Pancreas (tissue), 10 donors: ENCODE results near the gene CLDN11. TPM values are rescaled to one million over a fixed set of nuclear protein-coding genes. Genes with fewer than 3 reads are reported as not detected.
A peak's percentile ranks its signal among the peaks of the same experiment; 100 is the strongest.

Experiments
- ATAC-seq, 4 donors: fragments of 200-7000 bp; cut with Tn5 transposase; one replicate each; pipeline versions ENCODE4 v1.8.0 to v1.9.1; 2020; ENCODE audit warnings: mild to moderate bottlenecking in 4 of 4, moderate library complexity in 4 of 4
- DNase-seq, 6 donors: peaks; one replicate each; pipeline ENCODE4 v3.0.0-alpha.2; 2020
- FAIRE-seq: peaks from 2 replicates; lab custom pipeline; 2012; peaks lifted over from hg19 to GRCh38; lab: Jason Lieb, UNC
- H3K27ac ChIP-seq, 4 donors: fragments of 200-600 bp; sonication (generic); 1 replicate in 3 of 4; 2 replicates in 1 of 4; pipeline versions ENCODE4 v1.5.0 to v1.8.0; 2020
- H3K27me3 ChIP-seq, 4 donors: fragments of 200-600 bp; one replicate each; pipeline ENCODE4 v1.8.0; 2021
- H3K36me3 ChIP-seq, 3 donors: fragments of 200-600 bp; sonication (generic) in 1 of 3; one replicate each; pipeline versions ENCODE4 v1.5.0 to v1.8.0; 2020 to 2021
- H3K4me1 ChIP-seq, 3 donors: fragments of 200-600 bp; one replicate each; pipeline ENCODE4 v1.8.0; 2021
- H3K4me3 ChIP-seq, 4 donors: fragments of 200-600 bp; sonication (generic) in 2 of 4; one replicate each; pipeline versions ENCODE4 v1.5.0 to v1.8.0; 2020 to 2021
- H3K9me3 ChIP-seq, 4 donors: fragments of 200-600 bp; one replicate each; pipeline ENCODE4 v1.8.0; 2021
- WGBS, 2 donors: extraction: QIAGEN DNeasy Blood & Tissue Kit; methylation state at CpG; one replicate each; pipeline ENCODE4 v1.1.7; 2013; 5-methylcytosine and 5-hydroxymethylcytosine counted together
- intact Hi-C, 3 donors: fragments of 100-400 bp; cut with DNase I; formaldehyde crosslinking; loops; one replicate each; pipeline versions ENCODE4 v1.11.1 to v1.14.2; 2022
- polyA plus RNA-seq, 2 donors: library from polyadenylated mRNA; stranded (reverse); fragments of 200-250 nt; gene quantifications; one replicate each; pipeline ENCODE4 v1.2.3, GENCODE V29; 2013
- total RNA-seq, 6 donors: library from RNA; stranded (reverse); fragmentation: NEBNext Ultra II Directional in 4 of 6; extraction: Animal tissue kit (Norgen Biotek cat#: 25700) in 4 of 6; gene quantifications; one replicate each; pipeline versions ENCODE4 v1.2.1 to v1.2.4, GENCODE V29; 2021 to 2023
- TF ChIP-seq, protein P1 (sequence below), 4 donors: fragments of 200-600 bp; sonication (generic) in 3 of 4; IDR thresholded peaks; one replicate each; pipeline versions ENCODE4 v1.5.0 to v1.8.0; 2021; ENCODE audit warnings: antibody characterized with exemption in 4 of 4
- donor health status: healthy with polysubstance abuse.
- donor health status: DM: no; HTN: no; CAD: no; lungs with moderate emphysema.
- donor health status: DM: no; HTN: no; CAD: no.
- donor health status: control.
- donor health status: control.
- donor health status: Bipolar disorder and iron deficiency.
- donor health status: DM: yes; HTN: yes; CAD: no.
- donor health status: DM: no; HTN: no; CAD: no.
- donor health status: DM: no; HTN: no; CAD: no.
- donor health status: DM: yes; HTN: yes; CAD: no.

CLDN11 gene
- 1 to 10 TPM in 3 of 6 donors, under 1 TPM in 3; 0.38 to 2.3 (median 1.3) TPM for total RNA-seq
- under 1 TPM; 0.61 to 0.87 TPM for polyA plus RNA-seq

DNA sequence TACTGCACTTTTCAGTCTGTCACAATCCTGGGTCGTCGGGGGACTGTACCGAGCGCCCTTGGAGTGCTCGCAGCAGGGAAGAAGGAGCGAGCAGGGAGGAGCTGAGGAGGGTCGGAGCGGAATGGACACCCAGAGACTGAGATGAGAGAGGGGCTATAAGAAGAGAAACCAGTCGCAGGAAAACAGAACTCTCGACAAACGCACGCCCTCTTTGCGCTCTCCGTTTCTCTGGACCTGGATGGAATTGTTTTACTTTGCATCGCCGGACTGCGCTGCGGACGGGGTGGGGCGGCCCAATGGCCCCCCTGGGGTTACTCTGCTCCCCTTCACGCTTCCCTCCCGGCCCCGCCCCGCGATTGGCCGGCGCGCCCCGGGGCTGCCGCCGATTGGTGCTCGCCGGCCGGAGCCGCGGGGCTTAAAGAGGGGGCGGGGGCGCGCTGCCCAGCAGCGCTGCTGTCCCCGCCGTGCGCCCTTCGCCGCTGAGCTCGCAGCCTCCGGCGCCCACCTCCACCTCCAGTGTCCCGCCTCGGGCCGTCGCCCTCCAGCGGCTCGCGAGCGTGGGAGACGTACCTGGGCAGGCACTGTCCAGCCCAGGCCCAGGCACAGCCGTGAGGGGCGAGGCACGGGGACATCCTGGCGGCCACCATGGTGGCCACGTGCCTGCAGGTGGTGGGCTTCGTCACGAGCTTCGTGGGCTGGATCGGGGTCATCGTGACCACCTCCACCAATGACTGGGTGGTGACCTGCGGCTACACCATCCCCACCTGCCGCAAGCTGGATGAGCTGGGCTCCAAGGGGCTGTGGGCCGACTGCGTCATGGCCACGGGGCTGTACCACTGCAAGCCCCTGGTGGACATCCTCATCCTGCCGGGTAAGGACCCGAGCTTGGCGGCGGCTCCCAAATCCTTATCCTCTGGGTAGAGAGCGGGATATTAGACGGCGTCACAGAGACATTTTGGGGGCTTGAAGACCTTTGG is at the start of gene CLDN11:
Gene CLDN11 (plus strand): TSS at position 447 of the 977 bp plus-strand sequence. CDS start 199 bp downstream, at position 646.
- Histone ChIP-seq H3K27ac (no peak within 1 kb of the TSS), H3K4me1 (peaks cover 0 to 8% (median 0%) of the 10 kb centered on the region in 3 donors), H3K4me3 (peak within 1 kb of the TSS; percentile 13 to 58 (median 22)), H3K9me3 (no peaks in the 10 kb centered on the region), H3K36me3 (no peaks in the 10 kb centered on the region), H3K27me3 (peaks cover 0 to 16% (median 2%) of the 10 kb centered on the region in 4 donors)
- intact Hi-C loops = loop anchor here in 1 of 3 donors (10.0 kb wide), 1 partner anchor 396 kb away; no protein-coding TSS in a partner anchor
- DNase-seq (peak in 2 of 6 donors; percentile 65 to 66), ATAC-seq (peak; percentile 61 to 72 (median 66)), FAIRE-seq (no peak)
- 4% methylated on average over 68 to 79 of the region's 79 CpGs for WGBS, 2 donors
- TF ChIP-seq, protein P1, sequence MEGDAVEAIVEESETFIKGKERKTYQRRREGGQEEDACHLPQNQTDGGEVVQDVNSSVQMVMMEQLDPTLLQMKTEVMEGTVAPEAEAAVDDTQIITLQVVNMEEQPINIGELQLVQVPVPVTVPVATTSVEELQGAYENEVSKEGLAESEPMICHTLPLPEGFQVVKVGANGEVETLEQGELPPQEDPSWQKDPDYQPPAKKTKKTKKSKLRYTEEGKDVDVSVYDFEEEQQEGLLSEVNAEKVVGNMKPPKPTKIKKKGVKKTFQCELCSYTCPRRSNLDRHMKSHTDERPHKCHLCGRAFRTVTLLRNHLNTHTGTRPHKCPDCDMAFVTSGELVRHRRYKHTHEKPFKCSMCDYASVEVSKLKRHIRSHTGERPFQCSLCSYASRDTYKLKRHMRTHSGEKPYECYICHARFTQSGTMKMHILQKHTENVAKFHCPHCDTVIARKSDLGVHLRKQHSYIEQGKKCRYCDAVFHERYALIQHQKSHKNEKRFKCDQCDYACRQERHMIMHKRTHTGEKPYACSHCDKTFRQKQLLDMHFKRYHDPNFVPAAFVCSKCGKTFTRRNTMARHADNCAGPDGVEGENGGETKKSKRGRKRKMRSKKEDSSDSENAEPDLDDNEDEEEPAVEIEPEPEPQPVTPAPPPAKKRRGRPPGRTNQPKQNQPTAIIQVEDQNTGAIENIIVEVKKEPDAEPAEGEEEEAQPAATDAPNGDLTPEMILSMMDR (IDR thresholded peaks at IDR 0.05) = no peak

DNA sequence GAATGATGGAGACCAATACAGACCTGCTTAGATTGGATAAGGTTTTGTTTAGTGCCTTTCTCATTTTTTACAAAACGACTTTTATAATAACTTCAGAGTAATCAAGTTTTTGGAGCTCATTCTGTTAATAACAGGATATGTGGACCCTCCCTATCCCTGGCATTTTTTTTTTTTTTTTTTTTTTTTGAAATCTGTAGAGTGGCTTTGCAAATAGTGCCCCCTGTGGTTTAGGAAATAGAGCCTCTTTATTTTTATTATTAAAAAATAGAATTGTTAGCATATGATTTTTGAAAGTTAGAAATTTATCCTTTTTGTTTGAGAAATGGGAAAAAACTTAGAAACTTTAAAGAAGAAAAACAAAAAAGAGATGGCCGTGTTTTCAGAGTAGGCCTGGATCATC is 49.7 kb upstream of the CLDN11 start:
- H3K4me3 ChIP-seq = no peak overlapping the region
- no peak overlapping the region for H3K27ac ChIP-seq
- H3K9me3 ChIP-seq = no peaks in the 10 kb centered on the region
- TF ChIP-seq, protein P1 (IDR thresholded peaks at IDR 0.05) = no peak
- no peaks in the 10 kb centered on the region for H3K36me3 ChIP-seq
- FAIRE-seq (no peak), DNase-seq (no peak), ATAC-seq (no peak)
- intact Hi-C loops = no loop called here
- 66 to 78% methylated on average over 2 of the region's 2 CpGs for WGBS, 2 donors
- H3K27me3 ChIP-seq = no peaks in the 10 kb centered on the region
- peaks cover 0 to 5% (median 3%) of the 10 kb centered on the region in 3 donors for H3K4me1 ChIP-seq

DNA sequence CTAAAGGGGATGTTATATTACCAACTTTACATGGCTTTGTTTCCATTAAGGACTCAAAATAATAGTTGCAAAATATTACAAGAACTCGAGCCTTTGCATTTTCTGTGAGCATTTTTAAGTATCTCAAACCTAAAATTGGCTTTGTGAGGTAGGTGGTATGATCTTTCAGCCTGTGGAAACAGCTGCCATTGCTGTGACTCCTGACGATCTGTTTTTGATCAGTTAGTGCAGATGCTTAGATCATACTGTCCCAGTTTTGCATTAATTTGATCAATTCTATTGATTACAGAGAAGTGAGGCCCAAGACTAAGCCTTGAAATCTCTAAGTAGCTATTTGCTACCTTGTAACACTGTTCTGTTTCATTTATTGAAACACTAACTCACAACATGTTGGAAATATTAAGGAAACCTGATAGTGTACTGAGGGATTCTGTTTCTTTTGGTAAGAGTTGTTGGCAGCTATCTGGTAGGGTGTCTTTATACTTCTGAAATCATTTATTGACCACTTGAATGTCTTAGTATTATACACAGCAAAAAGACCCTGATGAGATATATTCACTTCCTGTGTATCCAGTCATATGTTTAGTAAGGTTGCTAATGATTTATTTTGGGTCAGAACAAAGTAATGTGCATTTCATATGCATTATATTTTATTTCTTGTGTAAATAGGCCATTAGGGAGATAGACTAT is 46.3 kb upstream of the CLDN11 start:
- TF ChIP-seq, protein P1 (IDR thresholded peaks at IDR 0.05) = no peak
- H3K27me3 ChIP-seq = no peaks in the 10 kb centered on the region
- H3K4me1 ChIP-seq = peaks cover 0 to 3% (median 0%) of the 10 kb centered on the region in 3 donors
- ATAC-seq (no peak), FAIRE-seq (no peak), DNase-seq (no peak)
- H3K4me3 ChIP-seq = no peak overlapping the region
- WGBS, 2 donors = 56 to 62% methylated on average over 2 of the region's 2 CpGs
- H3K36me3 ChIP-seq = no peaks in the 10 kb centered on the region
- no peak overlapping the region for H3K27ac ChIP-seq
- intact Hi-C loops = no loop called here
- no peaks in the 10 kb centered on the region for H3K9me3 ChIP-seq

DNA sequence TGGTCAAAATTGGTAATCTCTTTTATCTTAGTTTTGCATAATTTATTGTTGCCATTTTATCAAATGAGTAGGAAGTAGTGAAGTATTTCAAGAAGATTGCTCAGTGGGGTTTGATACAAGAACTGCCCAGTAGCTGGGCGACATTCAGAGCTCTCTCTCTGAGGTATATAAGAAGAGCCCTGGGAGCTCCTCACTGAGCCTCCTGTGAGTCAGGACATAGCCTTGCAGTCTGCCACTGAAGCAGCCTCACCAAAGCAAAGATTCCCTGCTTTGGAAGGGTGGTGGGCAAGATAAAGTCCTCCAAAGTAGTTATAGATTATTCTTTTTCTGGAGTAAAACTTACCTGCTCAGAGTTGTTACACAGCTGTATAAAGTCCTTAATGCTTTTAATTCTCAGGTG is 35.1 kb upstream of the CLDN11 start:
- WGBS, 2 donors = 77 to 92% methylated on average over 1 of the region's 1 CpG
- no peak for ATAC-seq
- no peak for FAIRE-seq
- Histone ChIP-seq H3K9me3 (no peaks in the 10 kb centered on the region), H3K27me3 (no peaks in the 10 kb centered on the region), H3K4me1 (no peaks in the 10 kb centered on the region), H3K27ac (no peak overlapping the region), H3K4me3 (no peak overlapping the region), H3K36me3 (peaks cover 0 to 17% (median 0%) of the 10 kb centered on the region in 3 donors)
- no peak for DNase-seq
- intact Hi-C loops = no loop called here
- TF ChIP-seq, protein P1 (IDR thresholded peaks at IDR 0.05) = no peak
